ENCODE measurements around the gene EMC9. TPM values are rescaled to one million over a fixed set of nuclear protein-coding genes. Genes with fewer than 3 reads are reported as not detected.

Gene EMC9
- total RNA-seq, 1 experiment from 2014 or later, result 49.2 TPM

DNA sequence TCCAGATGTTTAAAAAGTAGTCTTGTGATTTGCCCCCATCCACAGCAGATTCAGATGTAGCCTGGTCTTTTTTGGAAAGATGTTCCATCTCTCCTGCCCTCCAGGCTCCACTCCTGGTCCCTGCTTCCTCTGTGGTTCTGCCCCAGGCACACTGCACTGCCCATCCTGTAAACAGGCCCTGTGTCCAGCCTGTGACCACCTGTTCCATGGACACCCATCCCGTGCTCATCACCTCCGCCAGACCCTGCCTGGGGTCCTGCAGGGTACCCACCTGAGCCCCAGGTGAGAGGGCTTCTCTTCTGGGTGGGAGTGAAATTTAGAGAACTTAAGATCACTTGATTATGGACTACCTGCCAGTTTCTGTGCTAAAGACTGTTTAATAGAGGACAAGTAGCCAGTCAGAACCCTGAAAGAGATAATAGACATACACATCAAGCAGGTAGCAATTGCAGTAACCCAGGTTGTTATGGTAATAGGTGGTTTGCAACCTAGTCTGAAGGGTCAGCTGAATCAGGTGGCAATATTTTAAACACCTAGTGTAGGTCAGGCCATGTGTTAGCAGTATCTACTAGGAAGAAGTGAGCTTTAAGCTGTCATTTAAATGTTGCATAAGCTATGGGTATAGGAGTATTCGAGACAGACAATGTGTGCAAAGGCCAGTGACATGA lies 8.0 kb upstream of the EMC9 start:
- Mint-ChIP-seq H3K9me3 (ENCODE audit: unreplicated experiment) (no peaks in the 10 kb centered on the region), H3K27ac (ENCODE audit: low read depth, unreplicated experiment) (no peak overlapping the region), H3K4me3 (ENCODE audit: unreplicated experiment) (peak overlapping the region; percentile 98), H3K4me1 (ENCODE audit: insufficient read depth, unreplicated experiment) (no peaks in the 10 kb centered on the region), H3K27me3 (ENCODE audit: insufficient read depth, unreplicated experiment) (no peaks in the 10 kb centered on the region), H3K36me3 (ENCODE audit: insufficient read depth, unreplicated experiment) (peaks cover 58% of the 10 kb centered on the region)
- POLR2A ChIA-PET, result interaction anchor here (2.6 to 5.7 kb wide), 3 partner anchors 8 to 34 kb away, joined by 9 to 114 read pairs (median 30); partner anchors contain the start of genes DCAF11, EMC9, IRF9 and NRL
- no TSS peak for BruUV-seq (replicated peaks)
- no peak for DNase-seq (ENCODE audit: unreplicated experiment)
- CTCF ChIA-PET, result interaction anchor here (0.9 to 10.3 kb wide), 2 partner anchors 11 to 34 kb away, joined by 3 to 141 read pairs; partner anchors contain the start of gene IRF9
- no peak for TF ChIP-seq CTCF (IDR thresholded peaks at IDR 0.05; ENCODE audit: unreplicated experiment)
- intact Hi-C loops (cut with micrococcal nuclease), result no loop called here

DNA sequence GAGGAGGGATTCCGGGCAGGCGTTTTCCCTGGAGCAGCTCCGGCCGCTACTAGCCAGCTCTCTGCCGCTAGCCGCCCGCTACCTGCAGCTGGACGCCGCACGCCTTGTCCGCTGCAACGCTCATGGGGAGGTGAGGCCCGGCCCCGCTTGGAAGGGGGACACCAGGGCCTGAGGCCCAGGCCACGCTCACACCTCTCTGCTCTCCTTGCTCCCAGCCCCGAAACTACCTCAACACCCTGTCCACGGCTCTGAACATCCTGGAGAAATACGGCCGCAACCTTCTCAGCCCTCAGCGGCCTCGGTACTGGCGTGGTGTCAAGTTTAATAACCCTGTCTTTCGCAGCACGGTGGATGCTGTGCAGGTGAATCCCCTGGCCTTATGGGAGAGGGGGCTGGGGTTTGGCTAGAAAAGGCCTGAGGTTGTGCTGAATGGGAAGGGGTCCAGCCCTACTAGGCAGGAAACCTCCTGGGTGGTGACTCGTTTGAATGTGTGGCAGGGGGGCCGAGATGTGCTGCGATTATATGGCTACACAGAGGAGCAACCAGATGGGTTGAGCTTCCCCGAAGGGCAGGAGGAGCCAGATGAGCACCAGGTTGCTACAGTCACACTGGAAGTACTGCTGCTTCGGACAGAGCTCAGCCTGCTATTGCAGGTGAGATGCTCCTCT lies 6.5 kb upstream of the EMC9 start:
- Mint-ChIP-seq H3K27me3 (ENCODE audit: insufficient read depth, unreplicated experiment) (no peaks in the 10 kb centered on the region), H3K4me3 (ENCODE audit: unreplicated experiment) (peak overlapping the region; percentile 98), H3K4me1 (ENCODE audit: insufficient read depth, unreplicated experiment) (no peaks in the 10 kb centered on the region), H3K27ac (ENCODE audit: low read depth, unreplicated experiment) (no peak overlapping the region), H3K9me3 (ENCODE audit: unreplicated experiment) (no peaks in the 10 kb centered on the region), H3K36me3 (ENCODE audit: insufficient read depth, unreplicated experiment) (peaks cover 48% of the 10 kb centered on the region)
- intact Hi-C loops (cut with micrococcal nuclease), result loop anchor here (2.0 kb wide), 4 partner anchors 13 to 133 kb away; partner anchors contain the start of genes DCAF11, IRF9, NRL and PCK2
- CTCF ChIA-PET, result interaction anchor here (0.6 to 10.3 kb wide), 6 partner anchors 10 to 560 kb away, joined by 3 to 141 read pairs (median 4); partner anchors contain the start of gene IRF9
- POLR2A ChIA-PET, result interaction anchor here (0.7 to 5.7 kb wide), 15 partner anchors 8 to 124 kb away, joined by 3 to 114 read pairs (median 13); partner anchors contain the start of genes CHMP4A, DCAF11, IPO4 and IRF9
- TSS peak; percentile 56 for BruUV-seq (replicated peaks)
- TF ChIP-seq CTCF (IDR thresholded peaks at IDR 0.05; ENCODE audit: unreplicated experiment), result no peak
- DNase-seq (ENCODE audit: unreplicated experiment), result no peak

GRCh38 chr14:24146978-24147760 lies 5.8 kb upstream of the EMC9 start, which contains the start of gene RNF31:
TSS of gene RNF31 (plus strand) at chr14:24147498. CDS start at chr14:24147699, 201 bp downstream.
- Mint-ChIP-seq H3K4me3 (ENCODE audit: unreplicated experiment) (peak within 1 kb of the TSS; percentile 98), H3K4me1 (ENCODE audit: insufficient read depth, unreplicated experiment) (peaks cover under 1% of the 10 kb centered on the region)
- BruUV-seq (replicated peaks), result no TSS peak

More at GRCh38 chr14:24146978-24147760, 5.8 kb upstream of the EMC9 start, which contains the start of gene RNF31:
- H3K27ac Mint-ChIP-seq (ENCODE audit: low read depth, unreplicated experiment), result peak within 1 kb of the TSS; percentile 61
- intact Hi-C loops (cut with micrococcal nuclease), result loop anchor here (2.0 kb wide), 4 partner anchors 14 to 132 kb away; partner anchors contain the start of genes DCAF11, IRF9, NRL and PCK2
- H3K9me3 Mint-ChIP-seq (ENCODE audit: unreplicated experiment), result no peaks in the 10 kb centered on the region
- H3K36me3 Mint-ChIP-seq (ENCODE audit: insufficient read depth, unreplicated experiment), result peaks cover 41% of the 10 kb centered on the region
- CTCF ChIA-PET, result interaction anchor here (0.6 to 10.3 kb wide), 9 partner anchors 10 to 1083 kb away, joined by 3 to 141 read pairs (median 4); partner anchors contain the start of genes DCAF11, IRF9 and NRL
- H3K27me3 Mint-ChIP-seq (ENCODE audit: insufficient read depth, unreplicated experiment), result no peaks in the 10 kb centered on the region
- POLR2A ChIA-PET, result interaction anchor here (0.6 to 5.7 kb wide), 22 partner anchors 9 to 1053 kb away, joined by 3 to 114 read pairs (median 8); partner anchors contain the start of genes ACIN1, BCL2L2, CHMP4A and DCAF11
- DNase-seq (ENCODE audit: unreplicated experiment), result peak; percentile 99
- TF ChIP-seq CTCF (IDR thresholded peaks at IDR 0.05; ENCODE audit: unreplicated experiment), result no peak

Data from MCF 10A (cell line).